Stimulated activated CD4-positive, alpha-beta T cell treated with anti-CD3 and anti-CD28 coated beads, Interleukin-4, amount 100 ng/mL, for 48 hours (primary cell): ENCODE measurements around the gene ZC3H8.

Source experiments
- DNase-seq, 2 donors: peaks; one replicate each; pipeline ENCODE4 v3.0.0-alpha.2; 2020; ENCODE audit warnings: low read depth in 2 of 2

Gene ZC3H8

DNA sequence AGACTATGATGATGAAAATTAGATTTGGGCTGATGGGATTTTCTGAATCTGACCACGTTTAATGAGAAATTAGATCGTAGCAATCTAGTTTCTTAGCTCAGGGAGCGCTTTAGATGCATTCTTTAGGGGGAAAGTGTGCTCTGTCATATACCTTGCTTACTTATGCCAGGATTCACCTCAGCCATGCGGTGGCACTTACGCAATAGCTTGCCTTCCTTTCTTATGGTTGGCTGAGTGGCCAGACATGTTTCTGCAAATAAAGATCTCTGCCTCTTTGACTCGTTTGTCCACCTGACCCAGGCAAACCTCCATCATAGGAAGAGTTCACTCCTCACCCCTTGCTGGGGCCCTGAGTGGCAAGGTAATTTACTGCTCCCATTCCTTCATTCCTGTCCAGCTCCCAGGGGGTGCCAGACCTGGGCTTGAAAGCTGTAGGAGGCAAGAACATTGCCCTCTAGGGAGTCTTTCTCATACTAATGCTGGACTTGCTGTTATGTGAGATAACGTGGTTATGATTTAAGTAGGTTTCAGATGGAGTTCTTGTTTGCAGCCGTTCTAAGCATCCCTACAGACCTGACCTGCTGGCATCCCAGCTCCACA lies 59.6 kb downstream of the ZC3H8 start:
- no peak for DNase-seq

DNA sequence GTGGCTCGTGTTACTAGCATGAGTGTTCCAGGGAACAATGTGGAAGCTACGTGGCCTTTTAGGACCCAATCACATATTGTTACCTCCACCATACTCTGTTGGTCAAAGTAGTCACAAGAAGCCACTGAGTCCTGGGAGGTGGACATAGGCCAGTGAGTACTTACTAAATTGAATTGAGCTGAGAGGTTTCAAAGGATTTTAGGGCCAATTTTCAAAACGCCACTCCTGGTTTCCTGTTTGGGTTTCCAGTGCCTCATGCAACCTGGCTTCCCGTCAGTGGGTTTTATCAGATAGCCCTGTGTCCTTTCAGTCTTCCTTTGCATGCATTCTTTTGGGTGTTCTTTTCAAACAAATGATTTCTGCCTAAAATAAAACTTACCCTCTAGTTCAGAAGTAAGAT lies 60.4 kb downstream of the ZC3H8 start:
- DNase-seq: no peak

GRCh38 chr2:112194028-112194427 lies 60.8 kb downstream of the ZC3H8 start:
- no peak for DNase-seq

DNA sequence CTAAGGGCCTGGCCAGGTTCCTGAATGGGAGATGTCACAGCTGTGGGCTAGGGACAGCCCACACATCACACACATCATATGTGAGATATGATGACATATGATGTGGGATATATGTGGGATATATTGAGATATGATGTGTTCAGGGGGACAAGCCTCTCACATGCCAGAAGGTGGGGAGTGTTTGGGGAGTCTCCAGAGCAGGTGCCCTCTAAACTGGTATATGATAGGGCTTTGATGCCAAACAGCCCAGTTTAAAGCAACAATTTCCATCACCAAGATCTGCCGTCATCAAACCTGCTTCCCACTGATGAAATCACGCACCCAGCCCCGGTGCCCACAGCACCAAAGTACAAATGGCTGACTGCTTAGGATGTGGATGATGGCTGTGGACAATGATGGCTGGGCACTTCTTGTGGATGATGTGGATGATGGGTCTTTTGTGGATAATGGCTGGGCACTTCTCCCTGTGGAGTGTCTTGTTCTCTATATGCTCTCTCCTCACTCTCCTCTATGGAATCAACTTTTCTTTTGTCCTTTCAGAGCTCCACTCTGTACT lies 65.8 kb downstream of the ZC3H8 start:
- DNase-seq: no peak

- peak; percentile 66 to 72 for DNase-seq
Measured at GRCh38 chr2:112187805-112188596, 66.8 kb downstream of the ZC3H8 start.

DNA sequence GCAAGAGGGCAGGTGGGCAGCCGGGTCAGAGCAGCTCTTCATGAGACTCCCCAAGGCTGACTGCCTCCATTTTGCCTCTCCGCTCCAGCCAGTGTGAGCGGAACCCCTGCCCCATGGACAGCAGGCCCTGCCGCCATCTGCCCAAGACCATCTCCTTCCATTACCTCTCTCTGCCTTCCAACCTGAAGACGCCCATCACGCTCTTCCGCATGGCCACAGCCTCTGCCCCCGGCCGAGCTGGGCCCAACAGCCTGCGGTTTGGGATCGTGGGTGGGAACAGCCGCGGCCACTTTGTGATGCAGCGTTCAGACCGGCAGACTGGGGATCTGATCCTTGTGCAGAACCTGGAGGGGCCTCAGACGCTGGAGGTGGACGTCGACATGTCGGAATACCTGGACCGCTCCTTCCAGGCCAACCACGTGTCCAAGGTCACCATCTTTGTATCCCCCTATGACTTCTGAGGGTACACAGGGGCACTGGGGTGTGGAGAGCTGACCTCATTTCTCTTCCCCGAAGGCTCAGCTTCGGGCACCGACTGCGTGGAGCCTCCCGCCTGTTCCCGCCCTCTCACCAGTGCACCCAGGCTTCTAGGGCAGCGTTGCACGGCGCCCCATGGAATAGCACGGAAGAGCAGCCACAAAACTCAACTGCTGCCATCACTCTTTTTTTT lies 67.7 kb downstream of the ZC3H8 start:
- no peak for DNase-seq

- no peak for DNase-seq
Measured at GRCh38 chr2:112185131-112185530, 69.7 kb downstream of the ZC3H8 start.

DNA sequence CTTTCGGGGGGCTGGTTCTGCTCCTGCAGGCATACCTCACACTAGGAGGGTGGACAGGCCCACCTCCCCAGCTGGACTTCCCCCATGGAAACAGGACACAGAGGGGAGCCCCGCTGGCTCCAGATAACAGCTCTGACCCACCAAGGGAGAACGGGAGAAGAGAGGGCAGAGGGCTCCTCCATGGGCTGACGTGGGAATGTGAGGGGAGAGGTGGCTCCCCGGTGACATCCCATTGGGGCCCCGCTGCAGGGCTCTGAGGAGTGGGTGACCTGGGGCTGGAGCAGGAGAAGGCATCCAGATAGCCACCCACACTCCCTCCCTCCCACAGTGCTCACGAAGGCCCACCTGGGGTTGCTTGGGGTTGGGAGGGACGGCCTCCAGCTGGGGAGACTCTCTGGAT lies 70.7 kb downstream of the ZC3H8 start:
- DNase-seq: no peak

DNA sequence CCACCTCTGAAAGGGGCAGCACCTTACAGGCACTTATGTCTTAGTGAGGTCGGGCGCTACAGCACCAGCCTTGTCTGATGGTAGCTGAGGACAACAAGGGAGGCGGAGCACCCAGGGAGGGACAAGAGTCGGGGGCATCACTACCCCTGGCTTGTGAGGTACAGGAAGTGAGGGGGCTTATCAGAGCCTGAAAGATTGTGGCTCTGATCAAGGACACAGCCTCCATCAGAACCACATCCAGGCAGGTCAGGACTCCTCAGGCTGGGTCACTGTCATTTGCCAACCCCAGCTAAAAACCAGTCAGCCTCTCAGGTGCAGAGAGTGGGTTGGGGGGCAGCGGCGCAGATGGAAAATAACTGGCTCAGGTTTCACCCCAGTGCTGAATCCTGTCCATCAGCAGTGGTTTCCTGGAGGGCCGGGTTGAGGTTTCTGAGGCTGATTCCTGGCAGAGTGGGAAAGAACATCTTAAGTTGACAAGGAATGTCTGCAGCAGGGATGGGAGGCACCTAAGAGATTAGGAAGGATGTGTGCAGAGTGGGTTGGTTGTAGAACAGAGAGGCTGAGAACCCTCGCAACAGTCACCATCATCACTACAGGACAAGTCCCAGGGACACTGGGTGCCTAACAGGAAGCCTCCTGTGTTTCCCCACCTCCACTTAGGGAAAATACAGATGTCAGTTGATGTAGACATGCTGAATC lies 71.4 kb downstream of the ZC3H8 start:
- no peak for DNase-seq

GRCh38 chr2:112182581-112183034 lies 72.2 kb downstream of the ZC3H8 start:
- peak in 1 of 2 donors; percentile 44 for DNase-seq

DNA sequence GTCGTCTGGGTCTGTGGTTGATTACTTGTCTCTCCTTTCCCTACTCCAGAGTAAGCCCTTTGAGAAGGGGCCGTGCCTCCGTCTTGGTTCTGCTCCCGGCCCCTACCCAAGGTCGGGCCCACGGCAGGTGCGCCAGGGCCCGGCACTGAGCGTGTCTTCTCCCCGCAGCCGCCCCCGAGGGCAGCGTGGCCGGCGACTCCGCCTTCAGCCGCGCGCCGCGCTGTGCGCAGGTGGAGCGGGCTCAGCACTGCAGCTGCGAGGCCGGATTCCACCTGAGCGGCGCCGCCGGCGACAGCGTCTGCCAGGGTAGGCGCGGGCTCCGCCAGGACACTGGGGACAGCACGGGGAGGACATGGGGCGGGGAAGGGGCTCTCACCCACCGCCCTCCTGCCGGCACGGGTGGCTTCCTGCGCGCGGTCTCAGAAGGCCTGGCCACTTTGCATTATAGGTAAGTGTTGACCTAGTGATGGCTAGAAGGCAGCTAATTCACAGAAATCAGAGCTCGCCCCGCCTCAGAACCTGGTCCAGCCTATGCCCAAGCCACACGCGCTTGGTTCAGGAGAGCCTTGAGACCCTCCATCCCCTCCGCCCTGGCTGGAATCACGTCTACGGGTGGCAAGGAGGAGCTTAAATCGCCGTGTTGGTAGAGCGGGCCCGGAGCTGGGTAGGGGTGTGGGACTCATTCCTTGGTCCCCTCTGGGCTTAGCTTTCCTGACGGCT lies 73.1 kb downstream of the ZC3H8 start:
- peak; percentile 47 to 52 for DNase-seq

- DNase-seq: no peak
Measured at GRCh38 chr2:112175958-112176573, 78.8 kb downstream of the ZC3H8 start.

DNA sequence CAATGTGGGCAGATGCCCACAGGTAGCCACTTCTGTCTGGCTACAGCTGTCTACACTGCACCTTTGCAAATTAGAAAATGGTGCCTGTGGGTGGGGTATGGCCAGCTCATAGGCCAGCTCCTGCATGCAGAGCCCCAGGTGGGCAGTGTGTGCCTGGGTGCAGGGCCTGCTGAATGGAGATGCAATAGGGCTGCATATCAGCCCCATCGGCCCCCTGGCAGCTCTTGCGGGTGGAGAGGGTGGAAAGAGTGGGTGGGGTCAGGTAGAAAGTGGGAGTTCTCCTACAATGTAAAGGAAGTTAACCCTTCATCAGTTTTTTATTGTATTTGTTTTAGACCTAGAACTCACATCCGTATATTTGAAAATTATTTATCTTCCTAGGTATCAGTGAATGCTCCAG lies 79.5 kb downstream of the ZC3H8 start:
- no peak for DNase-seq

- no peak for DNase-seq
Measured at GRCh38 chr2:112174383-112174782, 80.5 kb downstream of the ZC3H8 start.

DNA sequence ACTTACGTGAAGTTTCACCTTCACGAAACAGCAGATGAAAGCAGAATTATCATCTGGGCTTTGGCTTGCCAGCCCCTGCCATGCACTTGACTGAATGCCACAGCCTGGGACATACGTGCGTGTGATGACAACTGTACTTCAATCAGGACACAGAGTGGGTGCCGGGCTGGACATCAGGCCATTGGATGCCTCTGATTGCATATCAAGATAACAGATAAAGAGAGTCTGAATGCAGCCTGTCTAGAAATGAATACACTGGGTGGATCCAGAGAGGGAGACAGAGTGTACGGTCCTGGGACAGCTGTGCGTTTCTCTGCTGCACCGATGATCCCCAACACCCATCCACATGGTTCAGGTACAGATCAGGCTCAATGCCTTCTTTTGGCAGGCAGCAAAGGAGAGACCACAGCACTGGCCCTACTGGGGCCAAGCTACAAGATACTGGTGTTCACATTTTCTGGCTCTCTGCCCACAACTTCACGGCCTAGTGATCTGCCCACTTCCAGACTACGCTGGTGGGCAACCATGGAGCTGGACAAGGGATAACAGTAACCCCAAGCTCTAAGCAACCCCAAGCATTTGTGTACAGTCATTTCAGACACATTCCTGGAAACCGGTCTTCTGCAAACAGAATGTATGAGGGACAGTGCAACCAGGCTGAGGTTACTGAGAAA lies 81.1 kb downstream of the ZC3H8 start:
- DNase-seq: no peak

DNA sequence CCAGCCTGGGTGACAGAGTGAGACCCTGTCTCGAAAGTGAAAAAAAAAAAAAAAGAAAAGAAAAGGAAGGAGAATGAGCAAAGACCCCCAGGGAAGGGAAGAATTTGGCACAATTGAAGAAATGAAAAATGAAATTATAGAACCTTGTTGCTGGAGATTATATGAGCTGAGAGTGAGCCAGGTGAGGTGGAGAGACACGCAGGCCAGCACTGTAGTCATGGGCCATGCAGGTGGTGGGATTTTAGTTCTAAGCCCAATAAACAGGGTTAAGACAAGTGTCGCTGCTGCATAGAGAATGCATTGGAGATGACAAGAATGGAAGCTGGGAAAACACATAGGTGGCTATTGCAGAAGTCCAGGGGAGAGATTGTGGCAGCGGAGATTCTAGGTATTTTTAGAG lies 84.3 kb downstream of the ZC3H8 start:
- DNase-seq: no peak

GRCh38 chr2:112168422-112169124 lies 86.3 kb downstream of the ZC3H8 start:
- DNase-seq: no peak

DNA sequence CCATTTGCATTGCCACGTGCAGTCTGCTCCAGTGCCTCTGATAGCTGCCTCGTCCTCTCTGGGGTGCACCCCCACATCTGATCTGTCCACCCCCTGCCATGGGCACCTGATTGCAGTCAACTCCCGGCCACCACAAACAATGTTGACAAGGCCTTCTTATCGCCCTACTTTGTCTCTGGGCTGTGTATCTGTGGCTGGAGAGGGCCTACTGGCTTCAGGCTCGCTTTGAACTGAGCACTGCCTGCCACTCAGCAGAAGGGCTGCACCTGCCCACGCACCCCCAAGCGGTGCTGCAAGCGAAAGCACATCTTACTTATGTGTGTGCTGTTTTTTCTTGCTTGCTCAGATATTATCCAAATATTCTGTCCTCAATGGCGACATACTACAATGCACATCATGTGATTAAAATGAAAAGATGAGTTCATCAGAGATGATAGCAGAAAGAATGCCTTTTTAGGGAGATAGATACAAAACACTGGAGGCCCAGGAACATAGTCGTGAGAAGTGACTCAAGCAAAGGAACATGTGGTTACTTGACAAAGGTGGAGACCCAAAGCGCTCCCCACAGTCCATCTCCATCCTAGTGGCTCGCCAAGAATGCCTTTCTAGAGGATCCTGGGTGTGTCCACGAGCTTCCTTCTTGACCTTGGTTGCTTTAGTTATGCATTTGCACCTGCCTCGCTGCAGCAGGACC lies 87.9 kb downstream of the ZC3H8 start:
- no peak for DNase-seq

GRCh38 chr2:112165296-112165695 lies 89.5 kb downstream of the ZC3H8 start:
- DNase-seq: no peak
